ENCODE data around the gene NSMCE1.
A peak's percentile ranks its signal among the peaks of the same experiment; 100 is the strongest.
"Not testable (repeated sequence)": the region's sequence is repeated elsewhere in the genome, so short reads cannot be mapped to it uniquely, and the experiment has no call there.

Gene NSMCE1

GRCh38 chr16:27267037-27267677, 1.4 kb downstream of the NSMCE1 start:
- no peak overlapping the region for H2BK12ac ChIP-seq (ENCODE audit: low read length)
- H4K91ac ChIP-seq (ENCODE audit: low read depth, low read length), result no peak overlapping the region
- no peak overlapping the region for H2AK5ac ChIP-seq (ENCODE audit: low read length)
- H3K4ac ChIP-seq (ENCODE audit: low read depth, low read length), result no peak overlapping the region
- H3K79me2 ChIP-seq (ENCODE audit: control insufficient read depth, insufficient read depth, low read length, poor library complexity), result peaks cover 2% of the 10 kb centered on the region
- H4K12ac ChIP-seq (ENCODE audit: low read depth, low read length), result no peak overlapping the region
- H3K4me2 ChIP-seq (ENCODE audit: low read length), result no peak overlapping the region
- no peaks in the 10 kb centered on the region for H3K9me3 ChIP-seq (ENCODE audit: insufficient read depth, low read depth, low read length)
- no peak overlapping the region for H2BK120ac ChIP-seq (ENCODE audit: insufficient read depth, low read length, poor library complexity)
- H3K27ac ChIP-seq (ENCODE audit: low read depth, low read length), result no peak overlapping the region
- H3K18ac ChIP-seq (ENCODE audit: low read length), result no peak overlapping the region
- H3K36me3 ChIP-seq (ENCODE audit: control insufficient read depth in 1 of 2, insufficient read depth in 2 of 2, low read length in 2 of 2), result no peaks in the 10 kb centered on the region
- peaks cover 2% of the 10 kb centered on the region for H3K79me1 ChIP-seq (ENCODE audit: low read length)
- no peak overlapping the region for H4K8ac ChIP-seq (ENCODE audit: low read depth, low read length)
- no peak overlapping the region for H3K23ac ChIP-seq (ENCODE audit: low read length)
- H3K4me1 ChIP-seq (ENCODE audit: control insufficient read depth in 1 of 2, insufficient read depth in 2 of 2, low read length in 2 of 2), result peaks cover 0 to 3% of the 10 kb centered on the region in 2 experiments
- H3K4me3 ChIP-seq (ENCODE audit: low read depth, low read length), result no peak overlapping the region
- WGBS (ENCODE audit: extremely low coverage, insufficient coverage, insufficient read length), result 100% methylated on average over 2 of the region's 8 CpGs
- H3K27me3 ChIP-seq (ENCODE audit: insufficient read depth, low read length), result no peaks in the 10 kb centered on the region
- no peak overlapping the region for H2BK5ac ChIP-seq (ENCODE audit: low read depth, low read length, poor library complexity)
- H2AFZ ChIP-seq (ENCODE audit: insufficient read depth, low read length, poor library complexity), result no peak overlapping the region
- no peak overlapping the region for H3K14ac ChIP-seq (ENCODE audit: low read length)
- no peak for DNase-seq
- no peak overlapping the region for H3K9ac ChIP-seq (ENCODE audit: low read length)

GRCh38 chr16:27265982-27266381, 2.6 kb downstream of the NSMCE1 start:
- Histone ChIP-seq H3K18ac (ENCODE audit: low read length) (no peak overlapping the region), H4K8ac (ENCODE audit: low read depth, low read length) (no peak overlapping the region), H3K14ac (ENCODE audit: low read length) (no peak overlapping the region), H3K4me2 (ENCODE audit: low read length) (no peak overlapping the region), H3K79me1 (ENCODE audit: low read length) (peaks cover 2% of the 10 kb centered on the region), H3K9ac (ENCODE audit: low read length) (no peak overlapping the region), H3K79me2 (ENCODE audit: control insufficient read depth, insufficient read depth, low read length, poor library complexity) (peaks cover 2% of the 10 kb centered on the region), H2BK120ac (ENCODE audit: insufficient read depth, low read length, poor library complexity) (no peak overlapping the region), H3K27me3 (ENCODE audit: insufficient read depth, low read length) (no peaks in the 10 kb centered on the region), H2BK5ac (ENCODE audit: low read depth, low read length, poor library complexity) (no peak overlapping the region), H4K91ac (ENCODE audit: low read depth, low read length) (no peak overlapping the region), H2BK12ac (ENCODE audit: low read length) (no peak overlapping the region), H3K4me1 (ENCODE audit: control insufficient read depth in 1 of 2, insufficient read depth in 2 of 2, low read length in 2 of 2) (peaks cover 0 to 3% of the 10 kb centered on the region in 2 experiments), H3K23ac (ENCODE audit: low read length) (no peak overlapping the region), H2AK5ac (ENCODE audit: low read length) (no peak overlapping the region), H3K4ac (ENCODE audit: low read depth, low read length) (no peak overlapping the region), H3K27ac (ENCODE audit: low read depth, low read length) (no peak overlapping the region), H2AFZ (ENCODE audit: insufficient read depth, low read length, poor library complexity) (no peak overlapping the region), H4K12ac (ENCODE audit: low read depth, low read length) (no peak overlapping the region), H3K4me3 (ENCODE audit: low read depth, low read length) (no peak overlapping the region), H3K9me3 (ENCODE audit: insufficient read depth, low read depth, low read length) (no peaks in the 10 kb centered on the region), H3K36me3 (ENCODE audit: control insufficient read depth in 1 of 2, insufficient read depth in 2 of 2, low read length in 2 of 2) (no peaks in the 10 kb centered on the region)
- no CpG with 5 or more reads among the region's 1 CpG for WGBS (ENCODE audit: extremely low coverage, insufficient coverage, insufficient read length)
- no peak for DNase-seq

GRCh38 chr16:27264151-27264550, 4.4 kb downstream of the NSMCE1 start:
- H3K4me3 ChIP-seq (ENCODE audit: low read depth, low read length), result no peak overlapping the region
- peaks cover 2% of the 10 kb centered on the region for H3K79me2 ChIP-seq (ENCODE audit: control insufficient read depth, insufficient read depth, low read length, poor library complexity)
- peaks cover 2% of the 10 kb centered on the region for H3K79me1 ChIP-seq (ENCODE audit: low read length)
- WGBS (ENCODE audit: extremely low coverage, insufficient coverage, insufficient read length), result no CpG with 5 or more reads among the region's 6 CpGs
- no peak overlapping the region for H2BK120ac ChIP-seq (ENCODE audit: insufficient read depth, low read length, poor library complexity)
- H2BK12ac ChIP-seq (ENCODE audit: low read length), result no peak overlapping the region
- no peak overlapping the region for H2AK5ac ChIP-seq (ENCODE audit: low read length)
- H2AFZ ChIP-seq (ENCODE audit: insufficient read depth, low read length, poor library complexity), result no peak overlapping the region
- no peak overlapping the region for H3K14ac ChIP-seq (ENCODE audit: low read length)
- peaks cover under 1 to 3% of the 10 kb centered on the region in 2 experiments for H3K4me1 ChIP-seq (ENCODE audit: control insufficient read depth in 1 of 2, insufficient read depth in 2 of 2, low read length in 2 of 2)
- no peak overlapping the region for H4K12ac ChIP-seq (ENCODE audit: low read depth, low read length)
- H3K36me3 ChIP-seq (ENCODE audit: control insufficient read depth in 1 of 2, insufficient read depth in 2 of 2, low read length in 2 of 2), result no peaks in the 10 kb centered on the region
- H4K8ac ChIP-seq (ENCODE audit: low read depth, low read length), result no peak overlapping the region
- peak; percentile 87 to 92 for DNase-seq
- H3K18ac ChIP-seq (ENCODE audit: low read length), result no peak overlapping the region
- H3K4me2 ChIP-seq (ENCODE audit: low read length), result no peak overlapping the region
- H3K9ac ChIP-seq (ENCODE audit: low read length), result no peak overlapping the region
- no peak overlapping the region for H2BK5ac ChIP-seq (ENCODE audit: low read depth, low read length, poor library complexity)
- H3K23ac ChIP-seq (ENCODE audit: low read length), result no peak overlapping the region
- H3K27ac ChIP-seq (ENCODE audit: low read depth, low read length), result no peak overlapping the region
- no peaks in the 10 kb centered on the region for H3K27me3 ChIP-seq (ENCODE audit: insufficient read depth, low read length)
- H3K9me3 ChIP-seq (ENCODE audit: insufficient read depth, low read depth, low read length), result no peaks in the 10 kb centered on the region
- no peak overlapping the region for H3K4ac ChIP-seq (ENCODE audit: low read depth, low read length)
- H4K91ac ChIP-seq (ENCODE audit: low read depth, low read length), result no peak overlapping the region

DNA sequence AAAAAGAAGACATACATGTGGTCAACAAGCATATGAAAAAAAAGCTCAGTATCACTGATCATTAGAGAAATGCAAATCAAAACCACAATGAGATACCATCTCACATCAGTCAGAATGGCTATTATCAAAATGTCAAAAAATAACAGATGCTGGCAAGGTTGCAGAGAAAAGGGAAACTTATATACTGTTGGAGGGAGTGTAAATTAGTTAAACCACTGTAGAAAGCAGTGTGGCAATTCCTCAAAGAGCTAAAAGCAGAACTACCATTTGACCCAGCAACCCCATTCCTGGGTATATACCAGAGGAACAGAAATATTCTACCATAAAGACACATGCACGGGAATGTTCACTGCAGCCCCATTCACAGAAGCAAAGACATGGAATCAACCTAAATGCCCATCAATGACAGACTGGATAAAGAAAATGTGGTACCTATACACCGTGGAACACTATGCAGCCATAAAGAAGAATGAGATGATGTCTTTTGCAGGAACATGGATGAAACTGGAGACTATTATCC, 5.6 kb downstream of the NSMCE1 start:
- not testable (repeated sequence) for H3K27me3 ChIP-seq (ENCODE audit: insufficient read depth, low read length)

More for the DNA sequence above, 5.6 kb downstream of the NSMCE1 start:
- H2BK12ac ChIP-seq (ENCODE audit: low read length); H3K4me2 ChIP-seq (ENCODE audit: low read length); H3K23ac ChIP-seq (ENCODE audit: low read length); H2AFZ ChIP-seq (ENCODE audit: insufficient read depth, low read length, poor library complexity); DNase-seq; H4K91ac ChIP-seq (ENCODE audit: low read depth, low read length); H3K18ac ChIP-seq (ENCODE audit: low read length); H3K14ac ChIP-seq (ENCODE audit: low read length); H3K9me3 ChIP-seq (ENCODE audit: insufficient read depth, low read depth, low read length); H3K27ac ChIP-seq (ENCODE audit: low read depth, low read length); H3K79me1 ChIP-seq (ENCODE audit: low read length); H3K4me3 ChIP-seq (ENCODE audit: low read depth, low read length); H2AK5ac ChIP-seq (ENCODE audit: low read length); H3K36me3 ChIP-seq (ENCODE audit: control insufficient read depth in 1 of 2, insufficient read depth in 2 of 2, low read length in 2 of 2); H2BK5ac ChIP-seq (ENCODE audit: low read depth, low read length, poor library complexity); H2BK120ac ChIP-seq (ENCODE audit: insufficient read depth, low read length, poor library complexity); H4K8ac ChIP-seq (ENCODE audit: low read depth, low read length); H4K12ac ChIP-seq (ENCODE audit: low read depth, low read length); H3K4ac ChIP-seq (ENCODE audit: low read depth, low read length); H3K79me2 ChIP-seq (ENCODE audit: control insufficient read depth, insufficient read depth, low read length, poor library complexity); H3K9ac ChIP-seq (ENCODE audit: low read length); H3K4me1 ChIP-seq (ENCODE audit: control insufficient read depth in 1 of 2, insufficient read depth in 2 of 2, low read length in 2 of 2): not testable (repeated sequence)
- no CpG with 5 or more reads among the region's 2 CpGs for WGBS (ENCODE audit: extremely low coverage, insufficient coverage, insufficient read length)
